Spinal cord (tissue), 10 donors: ENCODE measurements around the gene PYGM. TPM values are rescaled to one million over a fixed set of nuclear protein-coding genes. Genes with fewer than 3 reads are reported as not detected.

Experiments used
- DNase-seq, 6 donors: peaks; one replicate each; pipeline versions ENCODE4 v3.0.0 to v3.0.0-alpha.2; 2013 to 2015; ENCODE audit warnings: low spot score in 6 of 6, low read depth in 4 of 6
- H3K27ac ChIP-seq: one replicate; pipeline ENCODE4 v1.5.1; 2013; ENCODE audit warnings: low read depth, low read length, control low read depth
- H3K27me3 ChIP-seq: one replicate; pipeline ENCODE4 v1.6.1; 2013; ENCODE audit warnings: low read length; ENCODE audit not compliant: control insufficient read depth, insufficient read depth
- H3K36me3 ChIP-seq: one replicate; pipeline ENCODE4 v1.6.1; 2013; ENCODE audit warnings: low read length; ENCODE audit not compliant: control insufficient read depth, insufficient read depth
- H3K4me1 ChIP-seq: one replicate; pipeline ENCODE4 v1.6.1; 2013; ENCODE audit warnings: low read length; ENCODE audit not compliant: control insufficient read depth, insufficient read depth
- H3K4me3 ChIP-seq: one replicate; pipeline ENCODE4 v1.5.1; 2013; ENCODE audit warnings: low read depth, low read length, control low read depth
- H3K9me3 ChIP-seq: one replicate; pipeline ENCODE4 v1.6.1; 2013; ENCODE audit warnings: low read length; ENCODE audit not compliant: control insufficient read depth, insufficient read depth
- WGBS: methylation state at CpG from one replicate; pipeline ENCODE4 v1.1.5; 2013; ENCODE audit warnings: missing lambda C conversion rate; ENCODE audit not compliant: insufficient coverage; 5-methylcytosine and 5-hydroxymethylcytosine counted together
- polyA plus RNA-seq, 2 donors: library from polyadenylated mRNA; unstranded; fragments of 120-200 nt; gene quantifications; one replicate each; pipeline ENCODE4 v1.2.1, GENCODE V29; 2013; ENCODE audit not compliant: insufficient read length in 2 of 2
- total RNA-seq, 2 donors: library from RNA; depleted of rRNA in 1 of 2; stranded (reverse); fragments of 120-200 nt in 1 of 2; fragments of >200 nt in 1 of 2; gene quantifications; one replicate each; pipeline versions ENCODE4 v1.2.3 to v1.2.4, GENCODE V29; 2013 to 2014
- donor health status: healthy.

PYGM gene
- total and polyA plus RNA-seq, 4 donors = 8.3 to 13.6 (median 11.5) TPM

DNA sequence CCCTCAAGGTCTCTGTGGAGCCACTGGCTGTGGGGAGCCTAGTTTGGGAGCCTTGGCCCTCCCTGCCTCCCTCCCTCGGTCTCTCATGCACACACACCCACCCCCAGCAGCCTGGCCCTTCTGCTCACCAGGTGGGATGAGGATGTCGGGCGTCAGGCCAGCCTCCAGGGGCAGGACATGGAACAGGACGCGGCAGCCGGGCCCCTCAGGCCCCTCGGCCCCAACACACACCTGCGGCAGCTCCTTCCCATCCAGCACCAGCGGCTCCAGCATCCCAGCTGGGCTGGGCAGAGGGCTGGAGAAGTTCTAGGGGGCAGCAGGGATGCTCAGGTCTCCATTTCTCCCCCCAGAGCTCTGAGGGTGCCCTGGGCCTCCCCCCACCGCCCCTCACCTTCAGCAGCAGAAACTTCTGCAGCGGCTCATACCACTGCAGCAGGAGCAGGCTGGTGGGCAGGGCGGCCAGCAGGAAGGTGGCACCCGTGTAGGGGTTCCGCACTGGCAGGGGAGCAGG, 32.1 kb upstream of the PYGM start:
- Histone ChIP-seq H3K4me3 (no peak overlapping the region), H3K27me3 (no peaks in the 10 kb centered on the region), H3K4me1 (peaks cover 7% of the 10 kb centered on the region), H3K36me3 (peaks cover 71% of the 10 kb centered on the region), H3K27ac (no peak overlapping the region), H3K9me3 (no peaks in the 10 kb centered on the region)
- DNase-seq = no peak
- WGBS = 78% methylated on average over 6 of the region's 14 CpGs

DNA sequence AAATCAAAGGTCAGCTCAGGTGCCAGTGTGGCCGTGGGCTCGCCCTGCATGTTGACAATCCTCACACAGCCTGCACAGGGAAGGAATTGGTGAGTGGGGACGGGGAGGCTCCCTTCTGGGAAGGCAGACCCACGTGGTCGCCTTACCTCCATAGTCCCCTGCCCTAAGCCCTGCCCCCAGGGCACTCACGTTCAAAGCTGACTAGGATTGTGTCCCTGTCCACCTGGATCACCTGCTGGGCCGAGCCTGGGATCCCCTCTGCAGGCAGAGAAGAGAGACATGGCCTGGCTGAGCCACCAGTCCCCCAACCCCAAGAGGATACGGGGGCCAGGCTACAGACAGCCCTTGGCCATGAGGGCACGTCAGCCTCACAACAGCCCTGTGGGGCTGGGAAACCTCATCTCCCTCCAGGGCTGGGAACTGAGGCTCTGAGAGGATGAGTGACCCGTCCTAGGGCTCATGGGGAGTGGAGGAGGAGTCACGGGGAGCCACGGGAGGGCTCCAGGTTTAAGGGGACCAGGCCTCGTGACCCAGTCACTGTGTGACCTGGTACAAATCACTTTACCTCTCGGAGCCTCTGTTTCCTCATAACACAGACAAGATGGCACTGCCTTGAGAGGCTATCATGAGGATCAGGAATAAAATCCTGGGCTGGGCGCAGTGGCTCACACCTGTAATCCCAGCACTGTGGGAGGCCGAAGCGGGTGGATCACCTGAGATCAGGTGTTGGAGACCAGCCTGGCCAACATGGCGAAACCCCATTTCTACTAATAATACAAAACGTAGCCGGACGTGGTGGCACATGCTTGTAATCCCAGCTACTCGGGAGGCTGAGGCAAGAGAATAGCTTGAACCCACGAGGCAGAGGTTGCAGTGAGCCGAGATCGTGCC, 30.7 kb upstream of the PYGM start:
- Histone ChIP-seq H3K4me3 (no peak overlapping the region), H3K27me3 (no peaks in the 10 kb centered on the region), H3K27ac (no peak overlapping the region), H3K4me1 (peaks cover 7% of the 10 kb centered on the region), H3K36me3 (peaks cover 59% of the 10 kb centered on the region), H3K9me3 (no peaks in the 10 kb centered on the region)
- WGBS = 78% methylated on average over 11 of the region's 25 CpGs
- DNase-seq = no peak

DNA sequence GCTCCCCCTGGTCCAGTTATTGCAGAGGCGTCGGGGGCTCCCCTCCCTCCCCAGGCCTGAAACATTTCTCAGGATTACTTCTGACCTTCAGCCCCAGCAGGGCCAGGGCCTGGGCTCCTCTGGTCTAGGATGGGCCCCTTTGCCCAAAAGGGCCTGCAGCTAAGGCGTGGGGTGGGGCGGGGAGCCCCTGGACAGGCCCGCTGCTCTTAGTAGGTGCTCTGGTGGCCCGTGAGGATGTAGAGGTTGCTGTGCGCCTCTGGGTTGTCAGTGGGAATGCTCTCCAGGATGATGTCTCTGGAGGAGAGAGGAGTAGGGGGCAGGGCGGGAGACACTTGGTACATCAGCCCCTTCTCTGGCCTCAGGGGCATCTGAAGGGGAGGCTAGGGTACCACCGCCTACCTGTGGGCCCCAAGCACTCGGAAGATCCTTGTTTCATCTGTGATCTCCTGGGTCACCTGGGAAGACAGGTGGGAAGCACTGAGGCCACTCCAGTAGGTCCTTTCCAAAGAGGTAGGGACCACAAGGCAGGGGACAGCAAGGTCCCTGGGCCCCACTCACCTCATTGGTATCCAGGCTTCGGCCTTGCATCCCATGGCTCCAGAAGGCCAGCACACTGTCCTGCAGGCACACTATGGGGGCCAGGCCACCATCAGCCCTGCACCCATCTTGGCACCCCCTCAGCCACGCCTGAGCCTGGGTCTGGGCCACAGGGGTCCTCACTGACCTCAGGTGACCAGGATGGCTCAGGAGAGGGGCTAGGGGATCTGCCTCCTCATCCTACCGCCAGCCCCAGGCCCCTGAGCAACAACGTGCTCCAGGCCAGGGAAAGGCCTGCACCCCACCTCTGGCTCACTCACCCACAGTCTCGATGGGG, 29.8 kb upstream of the PYGM start:
- H3K4me3 ChIP-seq = no peak overlapping the region
- peaks cover 56% of the 10 kb centered on the region for H3K36me3 ChIP-seq
- H3K9me3 ChIP-seq = no peaks in the 10 kb centered on the region
- H3K27me3 ChIP-seq = no peaks in the 10 kb centered on the region
- no peak overlapping the region for H3K27ac ChIP-seq
- 91% methylated on average over 14 of the region's 15 CpGs for WGBS
- no peak for DNase-seq
- H3K4me1 ChIP-seq = peaks cover 7% of the 10 kb centered on the region

DNA sequence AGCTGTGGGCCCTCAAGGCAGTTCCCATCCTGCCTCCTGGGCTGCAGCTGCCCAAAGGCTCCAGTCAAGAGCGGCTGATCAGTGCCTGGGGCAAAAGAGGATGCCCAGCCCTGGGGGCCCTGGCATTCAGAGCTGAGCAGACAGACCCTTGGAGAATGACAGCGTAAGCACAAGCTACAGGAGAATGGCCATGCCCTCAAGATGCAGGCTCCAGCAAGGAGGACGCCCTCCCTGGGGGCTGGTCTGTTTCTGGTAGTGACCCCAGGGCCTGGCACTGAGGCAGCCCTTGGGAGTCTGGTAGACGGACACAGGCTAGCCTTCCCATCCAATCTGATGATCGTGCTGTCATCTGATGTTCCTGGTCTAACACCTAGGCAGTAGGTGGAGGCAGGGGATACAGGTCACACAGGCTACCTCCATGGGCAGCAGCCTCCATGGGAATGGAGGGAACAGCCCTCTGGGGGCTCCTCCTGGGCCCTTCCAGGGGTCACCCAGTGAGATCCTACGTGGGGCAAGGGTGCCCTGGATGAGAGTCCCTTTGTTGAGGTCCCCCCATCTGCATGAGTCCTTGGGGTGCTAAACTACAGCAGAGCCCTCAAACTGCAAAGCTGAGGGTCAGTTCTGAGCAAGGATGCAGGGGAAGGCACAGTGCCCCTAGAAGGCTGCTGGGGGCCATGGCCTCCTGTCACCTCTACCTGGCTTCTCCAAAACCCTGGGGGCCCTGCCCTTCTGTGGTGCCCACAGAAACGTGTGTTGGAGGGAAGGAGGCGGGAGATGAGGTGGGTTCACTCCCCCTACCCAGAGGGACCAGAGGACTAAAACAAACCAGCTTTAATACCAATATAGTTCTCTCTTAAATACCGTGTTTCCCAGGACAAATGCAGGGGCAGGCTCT, 28.8 kb upstream of the PYGM start:
- WGBS = 91% methylated on average over 6 of the region's 9 CpGs
- no peak for DNase-seq
- Histone ChIP-seq H3K27me3 (no peaks in the 10 kb centered on the region), H3K27ac (no peak overlapping the region), H3K9me3 (no peaks in the 10 kb centered on the region), H3K4me1 (peaks cover 7% of the 10 kb centered on the region), H3K4me3 (no peak overlapping the region), H3K36me3 (peaks cover 58% of the 10 kb centered on the region)

DNA sequence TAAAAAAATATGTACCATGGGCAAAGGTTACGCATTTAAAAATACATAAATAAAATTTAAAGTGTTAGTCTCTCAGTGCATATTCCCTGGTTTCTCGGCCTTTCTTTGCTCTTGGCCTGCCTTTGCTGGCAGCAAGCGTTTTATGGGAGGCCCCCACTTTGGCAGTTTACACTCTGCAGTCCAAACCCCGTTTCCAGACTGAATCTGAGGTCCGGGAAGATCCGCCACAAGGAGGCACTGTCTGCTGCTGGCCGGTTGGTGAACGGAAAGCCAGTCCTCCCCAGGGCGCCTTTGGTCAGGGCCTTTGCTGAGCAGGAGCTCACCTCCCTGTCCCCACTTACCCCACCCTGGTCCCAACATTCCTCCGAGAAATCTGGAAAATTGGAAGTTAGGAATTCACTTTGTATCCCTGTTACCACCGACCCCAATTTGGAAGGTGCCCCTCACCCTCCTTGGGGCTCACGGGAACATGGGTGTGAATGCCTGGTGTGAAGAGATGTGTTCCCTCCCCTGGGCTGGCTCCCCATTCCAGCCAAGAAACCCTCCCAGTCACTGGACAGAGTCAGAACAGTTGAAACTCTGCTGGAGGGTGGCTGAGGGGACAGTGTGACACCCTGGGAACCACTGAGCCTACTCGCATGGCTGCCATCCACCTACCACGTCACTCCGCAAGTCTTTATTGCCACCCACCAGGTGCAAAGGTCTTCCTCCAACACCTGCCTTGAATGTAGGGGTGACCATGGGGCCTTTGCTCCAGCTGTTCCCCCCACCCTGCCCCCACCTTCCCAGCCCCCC, 27.9 kb upstream of the PYGM start:
- peak in 1 of 6 donors; percentile 41 for DNase-seq
- no peak overlapping the region for H3K4me3 ChIP-seq
- no peaks in the 10 kb centered on the region for H3K9me3 ChIP-seq
- no peaks in the 10 kb centered on the region for H3K27me3 ChIP-seq
- peaks cover 53% of the 10 kb centered on the region for H3K36me3 ChIP-seq
- WGBS = 19% methylated on average over 8 of the region's 15 CpGs
- H3K4me1 ChIP-seq = no peaks in the 10 kb centered on the region
- H3K27ac ChIP-seq = no peak overlapping the region

DNA sequence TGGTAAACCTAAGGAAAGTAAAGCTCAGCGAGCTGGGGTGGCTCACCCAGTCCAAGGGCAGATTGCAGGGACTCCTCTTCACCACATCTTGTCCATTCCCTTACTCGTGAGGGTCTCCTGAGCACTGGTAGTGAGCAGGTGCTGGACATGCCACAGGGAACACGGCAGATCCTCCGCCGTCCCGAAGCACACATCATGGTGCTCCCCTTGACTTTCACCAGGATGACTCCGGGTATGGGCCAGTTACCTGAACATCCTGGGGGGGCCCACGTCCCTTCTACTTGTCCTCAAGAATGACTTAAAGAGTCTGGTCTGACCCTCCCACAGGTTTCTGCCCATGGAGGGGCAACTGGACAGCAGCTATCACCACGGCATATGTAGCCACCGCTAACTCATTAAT, 26.5 kb upstream of the PYGM start:
- H3K27ac ChIP-seq = no peak overlapping the region

DNA sequence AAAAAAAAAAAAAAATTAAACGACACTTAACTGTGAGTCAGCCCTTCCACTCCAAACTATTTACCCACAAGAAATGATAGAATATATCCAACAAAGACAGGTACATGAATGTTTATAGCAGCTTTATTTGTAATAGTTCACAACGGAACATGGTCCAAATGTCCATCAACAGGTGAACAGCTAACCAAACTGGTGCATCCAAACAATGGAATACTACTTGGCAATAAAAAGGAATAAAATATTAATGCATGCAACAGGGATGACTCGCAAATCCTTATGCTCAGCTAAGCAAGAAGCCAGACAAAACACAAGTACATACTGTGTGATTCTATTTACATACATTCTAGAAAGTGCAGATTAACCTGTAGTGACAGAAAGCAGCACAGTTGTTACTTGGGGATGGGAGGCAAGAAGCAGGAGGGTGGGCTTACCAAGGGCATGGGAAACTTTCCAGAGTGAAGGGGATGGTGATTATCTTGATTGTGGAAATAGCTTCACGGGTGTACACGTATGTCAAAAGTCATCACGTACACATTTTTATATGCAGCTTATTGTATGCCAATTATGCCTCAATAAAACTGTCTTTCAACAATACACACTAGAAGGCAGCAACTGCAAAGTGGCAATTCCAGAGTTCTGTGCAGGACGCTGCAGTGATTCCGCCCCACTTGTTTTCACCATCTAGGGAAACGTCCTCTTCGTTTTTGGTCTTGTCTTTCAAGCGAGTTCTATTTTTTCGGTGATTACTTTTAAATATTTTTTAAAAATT, 25.2 kb upstream of the PYGM start:
- H3K27me3 ChIP-seq = no peaks in the 10 kb centered on the region
- H3K9me3 ChIP-seq = no peaks in the 10 kb centered on the region
- H3K4me1 ChIP-seq = no peaks in the 10 kb centered on the region
- WGBS = 100% methylated on average over 2 of the region's 12 CpGs
- peaks cover 42% of the 10 kb centered on the region for H3K36me3 ChIP-seq
- DNase-seq = no peak
- H3K27ac ChIP-seq = no peak overlapping the region
- no peak overlapping the region for H3K4me3 ChIP-seq

More for the DNA sequence above, 26.5 kb upstream of the PYGM start:
- Histone ChIP-seq H3K27me3 (no peaks in the 10 kb centered on the region), H3K4me1 (no peaks in the 10 kb centered on the region), H3K4me3 (no peak overlapping the region), H3K9me3 (no peaks in the 10 kb centered on the region), H3K36me3 (peaks cover 48% of the 10 kb centered on the region)
- DNase-seq = no peak
- WGBS = 94% methylated on average over 7 of the region's 10 CpGs
